Naive B cell (primary cell): ENCODE results near the gene HIBCH. TPM values are rescaled to one million over a fixed set of nuclear protein-coding genes. Genes with fewer than 3 reads are reported as not detected.
"Not testable (repeated sequence)": the region's sequence is repeated elsewhere in the genome, so short reads cannot be mapped to it uniquely, and the experiment has no call there.

ENCODE experiments used
- ATAC-seq, 2 donors: fragments of 150-1000 bp; cut with Tn5 transposase; 2 replicates each; pipeline ENCODE4 v1.10.0; 2021; ENCODE audit warnings: low read depth in 2 of 2, mild to moderate bottlenecking in 2 of 2, moderate library complexity in 2 of 2
- DNase-seq: peaks from one replicate; pipeline ENCODE4 v3.0.0; 2022
- H3K27ac Mint-ChIP-seq, 6 donors: one replicate each; pipeline ENCODE4 v1.8.0; 2020 to 2022; ENCODE audit warnings: mild to moderate bottlenecking in 6 of 6, mixed read lengths in 6 of 6, moderate library complexity in 5 of 6, inconsistent platforms in 2 of 6
- H3K27me3 Mint-ChIP-seq, 3 donors: one replicate each; pipeline ENCODE4 v1.8.0; 2021 to 2022; ENCODE audit warnings: mixed read lengths in 3 of 3, mild to moderate bottlenecking in 1 of 3
- H3K36me3 Mint-ChIP-seq, 2 donors: one replicate each; pipeline ENCODE4 v1.8.0; 2020 to 2022; ENCODE audit warnings: mixed read lengths in 2 of 2, inconsistent platforms in 1 of 2, mild to moderate bottlenecking in 1 of 2
- H3K4me1 Mint-ChIP-seq, 3 donors: one replicate each; pipeline ENCODE4 v1.8.0; 2020 to 2022; ENCODE audit warnings: mixed read lengths in 3 of 3, inconsistent platforms in 1 of 3, mild to moderate bottlenecking in 1 of 3, moderate library complexity in 1 of 3
- H3K4me3 Mint-ChIP-seq, 8 donors: one replicate each; pipeline ENCODE4 v1.8.0; 2020 to 2022; ENCODE audit warnings: mild to moderate bottlenecking in 8 of 8, mixed read lengths in 8 of 8, moderate library complexity in 8 of 8, inconsistent platforms in 2 of 8
- H3K9me3 Mint-ChIP-seq, 7 donors: one replicate each; pipeline ENCODE4 v1.8.0; 2020 to 2022; ENCODE audit warnings: mixed read lengths in 7 of 7, mild to moderate bottlenecking in 5 of 7, inconsistent platforms in 2 of 7, moderate library complexity in 1 of 7
- polyA plus RNA-seq, 6 donors: library from polyadenylated mRNA; unstranded; fragments of 300-500 nt; fragmentation: Illumina TruSeq; gene quantifications; one replicate each; pipeline ENCODE4 v1.2.3, GENCODE V29; 2021; ENCODE audit warnings: low read depth in 6 of 6

HIBCH gene
- polyA plus RNA-seq, 6 donors from 2014 or later: 11.6 to 31.7 (median 22.4) TPM

- Mint-ChIP-seq H3K27me3 (no peaks in the 10 kb centered on the region), H3K4me3 (no peak overlapping the region), H3K9me3 (peaks cover 0 to 3% (median 0%) of the 10 kb centered on the region in 7 donors), H3K27ac (peak overlapping the region in 1 of 6 donors; percentile 65), H3K4me1 (no peaks in the 10 kb centered on the region), H3K36me3 (peaks cover 27 to 45% of the 10 kb centered on the region in 2 donors)
- no peak for ATAC-seq
- DNase-seq: no peak
Observed at GRCh38 chr2:190272457-190272842, 47.2 kb downstream of the HIBCH start.

GRCh38 chr2:190271783-190272456, 47.7 kb downstream of the HIBCH start:
- ATAC-seq (no peak), DNase-seq (no peak)
- Mint-ChIP-seq H3K27ac (peak overlapping the region in 2 of 6 donors; percentile 28 to 65), H3K4me1 (no peaks in the 10 kb centered on the region), H3K36me3 (peaks cover 27 to 45% of the 10 kb centered on the region in 2 donors), H3K4me3 (no peak overlapping the region), H3K27me3 (no peaks in the 10 kb centered on the region), H3K9me3 (peaks cover 0 to 3% (median 0%) of the 10 kb centered on the region in 7 donors)

- no peak for DNase-seq
- ATAC-seq: no peak
- H3K4me1 Mint-ChIP-seq: no peaks in the 10 kb centered on the region
- no peak overlapping the region for H3K4me3 Mint-ChIP-seq
- no peaks in the 10 kb centered on the region for H3K27me3 Mint-ChIP-seq
- H3K27ac Mint-ChIP-seq: no peak overlapping the region
- peaks cover 0 to 4% (median 3%) of the 10 kb centered on the region in 7 donors for H3K9me3 Mint-ChIP-seq
- peaks cover 27 to 38% of the 10 kb centered on the region in 2 donors for H3K36me3 Mint-ChIP-seq
Observed at GRCh38 chr2:190270298-190270697, 49.3 kb downstream of the HIBCH start.

GRCh38 chr2:190269699-190270098, 49.9 kb downstream of the HIBCH start:
- not testable (repeated sequence) for ATAC-seq, H3K27ac Mint-ChIP-seq, DNase-seq, H3K9me3 Mint-ChIP-seq, H3K27me3 Mint-ChIP-seq, H3K4me3 Mint-ChIP-seq, H3K4me1 Mint-ChIP-seq
- H3K36me3 Mint-ChIP-seq: peaks cover 21 to 39% of the 10 kb centered on the region in 2 donors

- no peaks in the 10 kb centered on the region for H3K4me1 Mint-ChIP-seq
- H3K27me3 Mint-ChIP-seq: no peaks in the 10 kb centered on the region
- no peak overlapping the region for H3K4me3 Mint-ChIP-seq
- ATAC-seq (no peak), DNase-seq (no peak)
- peaks cover 0 to 8% (median 4%) of the 10 kb centered on the region in 7 donors for H3K9me3 Mint-ChIP-seq
- H3K36me3 Mint-ChIP-seq: peaks cover 19 to 30% of the 10 kb centered on the region in 2 donors
- H3K27ac Mint-ChIP-seq: peak overlapping the region in 1 of 6 donors; percentile 59
Observed at GRCh38 chr2:190267302-190267701, 52.3 kb downstream of the HIBCH start.

GRCh38 chr2:190266314-190266713, 53.3 kb downstream of the HIBCH start:
- Mint-ChIP-seq H3K4me3 (no peak overlapping the region), H3K9me3 (peaks cover 0 to 8% (median 4%) of the 10 kb centered on the region in 7 donors), H3K27me3 (no peaks in the 10 kb centered on the region), H3K27ac (no peak overlapping the region), H3K36me3 (peaks cover 9 to 22% of the 10 kb centered on the region in 2 donors), H3K4me1 (no peaks in the 10 kb centered on the region)
- DNase-seq (no peak), ATAC-seq (no peak)

GRCh38 chr2:190261851-190262250, 57.8 kb downstream of the HIBCH start:
- no peak for DNase-seq
- Mint-ChIP-seq H3K9me3 (peaks cover 3 to 17% (median 9%) of the 10 kb centered on the region in 7 donors), H3K4me3 (no peak overlapping the region), H3K27me3 (no peaks in the 10 kb centered on the region), H3K4me1 (no peaks in the 10 kb centered on the region), H3K27ac (no peak overlapping the region), H3K36me3 (peaks cover 0 to 38% of the 10 kb centered on the region in 2 donors)
- ATAC-seq: no peak

- Mint-ChIP-seq H3K27ac (no peak overlapping the region), H3K36me3 (peaks cover 4 to 44% of the 10 kb centered on the region in 2 donors), H3K27me3 (no peaks in the 10 kb centered on the region), H3K4me1 (no peaks in the 10 kb centered on the region), H3K4me3 (no peak overlapping the region), H3K9me3 (peaks cover 3 to 16% (median 6%) of the 10 kb centered on the region in 7 donors)
- no peak for ATAC-seq
- DNase-seq: no peak
Observed at GRCh38 chr2:190256087-190256486, 63.5 kb downstream of the HIBCH start.

- ATAC-seq (no peak), DNase-seq (no peak)
- Mint-ChIP-seq H3K36me3 (peaks cover 8 to 45% of the 10 kb centered on the region in 2 donors), H3K4me1 (no peaks in the 10 kb centered on the region), H3K27ac (no peak overlapping the region), H3K9me3 (peaks cover 3 to 16% (median 6%) of the 10 kb centered on the region in 7 donors), H3K27me3 (no peaks in the 10 kb centered on the region), H3K4me3 (no peak overlapping the region)
Observed at GRCh38 chr2:190255676-190256075, 64.0 kb downstream of the HIBCH start.

- DNase-seq (no peak), ATAC-seq (no peak)
- no peak overlapping the region for H3K27ac Mint-ChIP-seq
- no peaks in the 10 kb centered on the region for H3K4me1 Mint-ChIP-seq
- H3K9me3 Mint-ChIP-seq: peaks cover 3 to 16% (median 6%) of the 10 kb centered on the region in 7 donors
- peaks cover 15 to 47% of the 10 kb centered on the region in 2 donors for H3K36me3 Mint-ChIP-seq
- no peaks in the 10 kb centered on the region for H3K27me3 Mint-ChIP-seq
- no peak overlapping the region for H3K4me3 Mint-ChIP-seq
Observed at GRCh38 chr2:190254063-190254850, 65.4 kb downstream of the HIBCH start.

- ATAC-seq (no peak), DNase-seq (no peak)
- no peak overlapping the region for H3K27ac Mint-ChIP-seq
- peaks cover 33 to 41% of the 10 kb centered on the region in 2 donors for H3K36me3 Mint-ChIP-seq
- H3K4me3 Mint-ChIP-seq: no peak overlapping the region
- H3K9me3 Mint-ChIP-seq: no peaks in the 10 kb centered on the region
- H3K27me3 Mint-ChIP-seq: no peaks in the 10 kb centered on the region
- no peaks in the 10 kb centered on the region for H3K4me1 Mint-ChIP-seq
Observed at GRCh38 chr2:190250421-190250820, 69.2 kb downstream of the HIBCH start.

- ATAC-seq (no peak), DNase-seq (no peak)
- H3K27me3 Mint-ChIP-seq: no peaks in the 10 kb centered on the region
- peaks cover 23 to 29% of the 10 kb centered on the region in 2 donors for H3K36me3 Mint-ChIP-seq
- H3K27ac Mint-ChIP-seq: no peak overlapping the region
- H3K4me3 Mint-ChIP-seq: no peak overlapping the region
- H3K4me1 Mint-ChIP-seq: peaks cover 0 to 3% (median 0%) of the 10 kb centered on the region in 3 donors
- peaks cover 0 to 8% (median 0%) of the 10 kb centered on the region in 7 donors for H3K9me3 Mint-ChIP-seq
Observed at GRCh38 chr2:190235551-190236075, 84.0 kb downstream of the HIBCH start.

- ATAC-seq (no peak), DNase-seq (no peak)
- Mint-ChIP-seq H3K36me3 (peaks cover 18 to 25% of the 10 kb centered on the region in 2 donors), H3K27me3 (no peaks in the 10 kb centered on the region), H3K4me3 (no peak overlapping the region), H3K4me1 (peaks cover 0 to 3% (median 0%) of the 10 kb centered on the region in 3 donors), H3K9me3 (peaks cover 0 to 5% (median 0%) of the 10 kb centered on the region in 7 donors), H3K27ac (peak overlapping the region in 1 of 6 donors; percentile 85)
Observed at GRCh38 chr2:190235101-190235500, 84.5 kb downstream of the HIBCH start.
